Mucosa of rectum (tissue), 2 donors: Measurements from ENCODE around the gene NPAS3.

Experiments
- H3K27ac ChIP-seq, 2 donors: one replicate each; pipeline ENCODE4 v1.7.0; 2013; ENCODE audit warnings: inconsistent platforms in 2 of 2, low read depth in 2 of 2, low read length in 2 of 2
- H3K27me3 ChIP-seq, 2 donors: one replicate each; pipeline ENCODE4 v1.7.0; 2013; ENCODE audit warnings: low read length in 2 of 2; ENCODE audit not compliant: control insufficient read depth in 2 of 2, insufficient read depth in 2 of 2
- H3K36me3 ChIP-seq, 2 donors: one replicate each; pipeline ENCODE4 v1.7.0; 2013; ENCODE audit warnings: low read length in 2 of 2; ENCODE audit not compliant: control insufficient read depth in 2 of 2, insufficient read depth in 2 of 2
- H3K4me1 ChIP-seq, 2 donors: one replicate each; pipeline ENCODE4 v1.7.0; 2013; ENCODE audit warnings: low read length in 2 of 2, mild to moderate bottlenecking in 1 of 2; ENCODE audit not compliant: control insufficient read depth in 2 of 2, insufficient read depth in 2 of 2
- H3K4me3 ChIP-seq, 2 donors: one replicate each; pipeline ENCODE4 v1.7.0; 2013; ENCODE audit warnings: low read length in 2 of 2
- H3K9ac ChIP-seq, 2 donors: one replicate each; pipeline ENCODE4 v1.7.0; 2013; ENCODE audit warnings: low read length in 2 of 2, low read depth in 1 of 2, mild to moderate bottlenecking in 1 of 2
- H3K9me3 ChIP-seq, 2 donors: one replicate each; pipeline ENCODE4 v1.7.0; 2013; ENCODE audit warnings: low read length in 2 of 2; ENCODE audit not compliant: control insufficient read depth in 2 of 2
- donor health status: healthy.
- donor health status: Normal muscosa, but diverticular disease.

Gene NPAS3

GRCh38 chr14:33794791-33795305 lies 856.2 kb downstream of the NPAS3 start:
- H3K9ac ChIP-seq: no peak overlapping the region
- H3K4me1 ChIP-seq: peaks cover 0 to 6% of the 10 kb centered on the region in 2 donors
- no peaks in the 10 kb centered on the region for H3K36me3 ChIP-seq
- H3K27me3 ChIP-seq: no peaks in the 10 kb centered on the region
- H3K9me3 ChIP-seq: no peaks in the 10 kb centered on the region
- no peak overlapping the region for H3K4me3 ChIP-seq
- no peak overlapping the region for H3K27ac ChIP-seq

GRCh38 chr14:33796356-33796755 lies 857.7 kb downstream of the NPAS3 start:
- H3K36me3 ChIP-seq: no peaks in the 10 kb centered on the region

GRCh38 chr14:33799705-33800570 lies 861.3 kb downstream of the NPAS3 start:
- Histone ChIP-seq H3K27me3 (peaks cover 0 to 3% of the 10 kb centered on the region in 2 donors), H3K9me3 (no peaks in the 10 kb centered on the region), H3K27ac (no peak overlapping the region), H3K4me1 (no peaks in the 10 kb centered on the region), H3K9ac (no peak overlapping the region), H3K4me3 (no peak overlapping the region), H3K36me3 (no peaks in the 10 kb centered on the region)

More at GRCh38 chr14:33796356-33796755, 857.7 kb downstream of the NPAS3 start:
- Histone ChIP-seq H3K4me3 (no peak overlapping the region), H3K27ac (no peak overlapping the region), H3K27me3 (peaks cover 0 to 3% of the 10 kb centered on the region in 2 donors), H3K4me1 (peaks cover 0 to 6% of the 10 kb centered on the region in 2 donors), H3K9ac (no peak overlapping the region), H3K9me3 (no peaks in the 10 kb centered on the region)

- Histone ChIP-seq H3K4me3 (no peak overlapping the region), H3K27ac (no peak overlapping the region), H3K4me1 (no peaks in the 10 kb centered on the region), H3K36me3 (no peaks in the 10 kb centered on the region), H3K9ac (no peak overlapping the region), H3K27me3 (peaks cover 0 to 3% of the 10 kb centered on the region in 2 donors), H3K9me3 (no peaks in the 10 kb centered on the region)
Observed at GRCh38 chr14:33800735-33801163, 862.1 kb downstream of the NPAS3 start.

GRCh38 chr14:33802737-33803136 lies 864.1 kb downstream of the NPAS3 start:
- H3K9ac ChIP-seq: no peak overlapping the region
- no peaks in the 10 kb centered on the region for H3K9me3 ChIP-seq
- no peaks in the 10 kb centered on the region for H3K4me1 ChIP-seq
- no peak overlapping the region for H3K27ac ChIP-seq
- H3K4me3 ChIP-seq: no peak overlapping the region
- H3K27me3 ChIP-seq: peaks cover 0 to 3% of the 10 kb centered on the region in 2 donors
- no peaks in the 10 kb centered on the region for H3K36me3 ChIP-seq

GRCh38 chr14:33805593-33805992 lies 866.9 kb downstream of the NPAS3 start:
- no peak overlapping the region for H3K27ac ChIP-seq
- H3K4me3 ChIP-seq: no peak overlapping the region
- H3K9ac ChIP-seq: no peak overlapping the region
- H3K36me3 ChIP-seq: no peaks in the 10 kb centered on the region
- no peaks in the 10 kb centered on the region for H3K9me3 ChIP-seq
- no peaks in the 10 kb centered on the region for H3K4me1 ChIP-seq
- peaks cover 0 to 3% of the 10 kb centered on the region in 2 donors for H3K27me3 ChIP-seq

GRCh38 chr14:33806905-33807304 lies 868.2 kb downstream of the NPAS3 start:
- H3K9ac ChIP-seq: no peak overlapping the region
- H3K4me3 ChIP-seq: no peak overlapping the region
- no peak overlapping the region for H3K27ac ChIP-seq
- no peaks in the 10 kb centered on the region for H3K27me3 ChIP-seq
- no peaks in the 10 kb centered on the region for H3K9me3 ChIP-seq
- H3K4me1 ChIP-seq: no peaks in the 10 kb centered on the region
- no peaks in the 10 kb centered on the region for H3K36me3 ChIP-seq

GRCh38 chr14:33808187-33808586 lies 869.5 kb downstream of the NPAS3 start:
- no peaks in the 10 kb centered on the region for H3K9me3 ChIP-seq
- H3K9ac ChIP-seq: no peak overlapping the region
- H3K27ac ChIP-seq: no peak overlapping the region
- H3K27me3 ChIP-seq: no peaks in the 10 kb centered on the region
- H3K4me3 ChIP-seq: no peak overlapping the region
- H3K4me1 ChIP-seq: no peaks in the 10 kb centered on the region
- H3K36me3 ChIP-seq: no peaks in the 10 kb centered on the region

GRCh38 chr14:33809396-33809981 lies 870.8 kb downstream of the NPAS3 start:
- H3K36me3 ChIP-seq: no peaks in the 10 kb centered on the region
- H3K4me1 ChIP-seq: no peaks in the 10 kb centered on the region
- no peak overlapping the region for H3K27ac ChIP-seq
- no peaks in the 10 kb centered on the region for H3K9me3 ChIP-seq
- H3K27me3 ChIP-seq: no peaks in the 10 kb centered on the region
- H3K4me3 ChIP-seq: no peak overlapping the region
- H3K9ac ChIP-seq: no peak overlapping the region

- no peak overlapping the region for H3K9ac ChIP-seq
- no peaks in the 10 kb centered on the region for H3K27me3 ChIP-seq
- no peak overlapping the region for H3K4me3 ChIP-seq
- H3K9me3 ChIP-seq: no peaks in the 10 kb centered on the region
- no peaks in the 10 kb centered on the region for H3K36me3 ChIP-seq
- H3K4me1 ChIP-seq: no peaks in the 10 kb centered on the region
- H3K27ac ChIP-seq: no peak overlapping the region
Observed at GRCh38 chr14:33810308-33810707, 871.6 kb downstream of the NPAS3 start.
